AG04449 (cell line): Measurements from ENCODE around the gene EP300.

Experiments
- CTCF ChIA-PET: fragments of 350-600 bp; formaldehyde crosslinking; extraction: SDS; loops from one replicate; lab custom pipeline; 2021; ENCODE audit warnings: antibody characterized with exemption; lab: Yijun Ruan, JAX
- POLR2A ChIA-PET: fragments of 400-600, 350-600 bp; formaldehyde crosslinking; extraction: SDS; loops from one replicate; lab custom pipeline; 2020; ENCODE audit warnings: antibody characterized with exemption, inconsistent platforms; lab: Yijun Ruan, JAX
- DNase-seq: peaks from one replicate; pipeline ENCODE4 v3.0.0-alpha.2; 2010; ENCODE audit warnings: low read depth, low spot score
- H3K4me3 ChIP-seq: 2 replicates; pipeline ENCODE4 v1.5.1; 2011; ENCODE audit warnings: low read depth, mild to moderate bottlenecking, control low read depth, low read length
- TF ChIP-seq, protein P1 (sequence below): IDR thresholded peaks from one replicate; pipeline ENCODE4 v1.5.1; 2011; ENCODE audit warnings: mild to moderate bottlenecking, moderate library complexity, low read length, control low read depth, inconsistent platforms; ENCODE audit not compliant: insufficient read depth; ENCODE audit errors: missing control alignments

EP300 gene

DNA sequence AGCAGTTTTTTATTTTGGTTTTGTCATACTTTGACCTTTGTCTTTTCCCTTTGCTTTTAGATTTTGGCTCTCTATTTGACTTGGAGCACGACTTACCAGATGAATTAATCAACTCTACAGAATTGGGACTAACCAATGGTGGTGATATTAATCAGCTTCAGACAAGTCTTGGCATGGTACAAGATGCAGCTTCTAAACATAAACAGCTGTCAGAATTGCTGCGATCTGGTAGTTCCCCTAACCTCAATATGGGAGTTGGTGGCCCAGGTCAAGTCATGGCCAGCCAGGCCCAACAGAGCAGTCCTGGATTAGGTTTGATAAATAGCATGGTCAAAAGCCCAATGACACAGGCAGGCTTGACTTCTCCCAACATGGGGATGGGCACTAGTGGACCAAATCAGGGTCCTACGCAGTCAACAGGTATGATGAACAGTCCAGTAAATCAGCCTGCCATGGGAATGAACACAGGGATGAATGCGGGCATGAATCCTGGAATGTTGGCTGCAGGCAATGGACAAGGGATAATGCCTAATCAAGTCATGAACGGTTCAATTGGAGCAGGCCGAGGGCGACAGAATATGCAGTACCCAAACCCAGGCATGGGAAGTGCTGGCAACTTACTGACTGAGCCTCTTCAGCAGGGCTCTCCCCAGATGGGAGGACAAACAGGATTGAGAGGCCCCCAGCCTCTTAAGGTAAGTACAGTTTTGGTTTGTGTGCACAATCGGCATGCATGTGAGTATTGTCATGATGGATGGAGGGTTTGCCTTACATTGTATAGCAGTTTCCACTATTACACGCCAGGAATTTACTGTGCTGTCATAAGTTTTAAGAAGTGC, 25.0 kb downstream of the EP300 start:
- ChIA-PET POLR2A (no interaction called here), CTCF (interaction anchor here (0.6 kb wide), 1 partner anchor 34 kb away, joined by 3 read pairs; no protein-coding TSS in a partner anchor)
- no peak for DNase-seq
- TF ChIP-seq, protein P1, sequence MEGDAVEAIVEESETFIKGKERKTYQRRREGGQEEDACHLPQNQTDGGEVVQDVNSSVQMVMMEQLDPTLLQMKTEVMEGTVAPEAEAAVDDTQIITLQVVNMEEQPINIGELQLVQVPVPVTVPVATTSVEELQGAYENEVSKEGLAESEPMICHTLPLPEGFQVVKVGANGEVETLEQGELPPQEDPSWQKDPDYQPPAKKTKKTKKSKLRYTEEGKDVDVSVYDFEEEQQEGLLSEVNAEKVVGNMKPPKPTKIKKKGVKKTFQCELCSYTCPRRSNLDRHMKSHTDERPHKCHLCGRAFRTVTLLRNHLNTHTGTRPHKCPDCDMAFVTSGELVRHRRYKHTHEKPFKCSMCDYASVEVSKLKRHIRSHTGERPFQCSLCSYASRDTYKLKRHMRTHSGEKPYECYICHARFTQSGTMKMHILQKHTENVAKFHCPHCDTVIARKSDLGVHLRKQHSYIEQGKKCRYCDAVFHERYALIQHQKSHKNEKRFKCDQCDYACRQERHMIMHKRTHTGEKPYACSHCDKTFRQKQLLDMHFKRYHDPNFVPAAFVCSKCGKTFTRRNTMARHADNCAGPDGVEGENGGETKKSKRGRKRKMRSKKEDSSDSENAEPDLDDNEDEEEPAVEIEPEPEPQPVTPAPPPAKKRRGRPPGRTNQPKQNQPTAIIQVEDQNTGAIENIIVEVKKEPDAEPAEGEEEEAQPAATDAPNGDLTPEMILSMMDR: no peak
- H3K4me3 ChIP-seq: no peak overlapping the region

DNA sequence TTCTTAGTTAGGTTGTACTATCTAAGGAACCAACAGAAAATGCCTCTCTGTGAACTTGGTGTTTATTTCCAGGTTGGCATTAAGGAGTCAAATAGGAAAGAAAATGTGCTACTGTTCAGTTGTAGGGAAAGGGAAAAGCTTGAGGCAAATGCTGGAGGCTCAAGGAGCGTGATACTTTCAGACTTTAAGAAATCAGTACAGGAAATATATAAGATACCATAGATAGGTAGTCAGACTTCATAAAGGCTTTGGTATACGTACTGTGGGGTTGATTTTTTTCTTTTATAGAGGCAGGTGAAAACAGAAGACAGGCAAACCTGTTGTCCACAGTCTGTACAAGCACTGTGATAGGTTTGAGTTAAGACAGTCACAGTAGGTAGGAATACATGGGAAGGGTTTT, 30.8 kb downstream of the EP300 start:
- POLR2A ChIA-PET: interaction anchor here (0.6 kb wide), 1 partner anchor 171 kb away, joined by 3 read pairs; no protein-coding TSS in a partner anchor
- TF ChIP-seq, protein P1: no peak
- no peak for DNase-seq
- H3K4me3 ChIP-seq: no peak overlapping the region
- CTCF ChIA-PET: interaction anchor here (2.2 kb wide), 1 partner anchor 201 kb away, joined by 15 read pairs; no protein-coding TSS in a partner anchor

DNA sequence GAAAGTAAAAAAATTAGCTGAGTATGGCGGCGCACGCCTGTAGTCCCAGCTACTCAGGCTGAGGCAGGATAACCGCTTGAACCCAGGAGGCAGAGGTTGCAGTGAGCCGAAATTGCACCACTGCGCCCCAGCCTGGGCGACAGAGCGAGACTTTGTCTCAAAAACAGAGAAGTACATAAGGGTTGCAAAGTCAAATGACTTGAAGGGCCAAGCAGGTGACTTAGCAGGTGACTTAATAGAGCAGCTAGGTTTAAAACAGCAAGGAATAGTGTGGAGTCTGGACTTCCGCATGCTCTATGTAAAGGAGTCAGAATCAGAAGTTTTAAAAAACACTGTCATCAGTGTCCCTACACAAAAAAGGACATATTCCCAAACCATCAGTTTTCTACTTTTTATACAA, 31.7 kb downstream of the EP300 start:
- ChIA-PET POLR2A (no interaction called here), CTCF (interaction anchor here (2.2 kb wide), 1 partner anchor 201 kb away, joined by 15 read pairs; no protein-coding TSS in a partner anchor)
- DNase-seq: no peak
- no peak overlapping the region for H3K4me3 ChIP-seq
- TF ChIP-seq, protein P1: no peak

- no peak for DNase-seq
- CTCF ChIA-PET: interaction anchor here (0.6 to 1.1 kb wide), 3 partner anchors 22 to 205 kb away, joined by 3 read pairs; no protein-coding TSS in a partner anchor
Observed at GRCh38 chr22:41127451-41127850, 35.1 kb downstream of the EP300 start.

GRCh38 chr22:41128606-41129005, 36.2 kb downstream of the EP300 start:
- TF ChIP-seq, protein P1: no peak
- ChIA-PET POLR2A (no interaction called here), CTCF (no interaction called here)
- no peak overlapping the region for H3K4me3 ChIP-seq
- DNase-seq: no peak

More at GRCh38 chr22:41127451-41127850, 35.1 kb downstream of the EP300 start:
- TF ChIP-seq, protein P1: no peak
- POLR2A ChIA-PET: no interaction called here
- H3K4me3 ChIP-seq: no peak overlapping the region

DNA sequence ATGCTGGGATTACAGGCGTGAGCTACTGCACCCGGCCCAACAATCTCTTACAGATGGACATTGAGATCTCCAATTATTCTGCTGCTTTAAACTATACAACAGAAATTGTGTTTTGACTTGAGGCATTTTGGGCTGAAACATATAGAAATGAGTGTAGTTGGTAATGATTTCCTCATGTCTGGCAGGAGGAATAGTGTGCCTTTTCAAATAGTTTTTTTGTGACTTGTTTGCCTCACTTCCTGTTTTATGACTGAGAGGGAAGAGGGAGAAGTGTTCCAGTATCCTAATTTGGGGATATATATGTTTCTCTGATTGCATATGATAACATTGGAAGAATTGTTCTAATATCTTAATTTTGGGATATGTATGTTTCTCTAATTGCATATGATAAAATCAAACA, 40.2 kb downstream of the EP300 start:
- CTCF ChIA-PET: interaction anchor here (0.8 to 0.9 kb wide), 3 partner anchors 11 to 210 kb away, joined by 3 to 4 read pairs (median 3); partner anchors contain the start of gene RBX1
- H3K4me3 ChIP-seq: no peak overlapping the region
- TF ChIP-seq, protein P1: no peak
- no peak for DNase-seq
- POLR2A ChIA-PET: no interaction called here
